ENCODE measurements around the gene LRP5. TPM values are rescaled to one million over a fixed set of nuclear protein-coding genes. Genes with fewer than 3 reads are reported as not detected.

LRP5 gene
- polyA plus RNA-seq, 3 donors: 0.23 to 0.29 TPM; not detected in 1

DNA sequence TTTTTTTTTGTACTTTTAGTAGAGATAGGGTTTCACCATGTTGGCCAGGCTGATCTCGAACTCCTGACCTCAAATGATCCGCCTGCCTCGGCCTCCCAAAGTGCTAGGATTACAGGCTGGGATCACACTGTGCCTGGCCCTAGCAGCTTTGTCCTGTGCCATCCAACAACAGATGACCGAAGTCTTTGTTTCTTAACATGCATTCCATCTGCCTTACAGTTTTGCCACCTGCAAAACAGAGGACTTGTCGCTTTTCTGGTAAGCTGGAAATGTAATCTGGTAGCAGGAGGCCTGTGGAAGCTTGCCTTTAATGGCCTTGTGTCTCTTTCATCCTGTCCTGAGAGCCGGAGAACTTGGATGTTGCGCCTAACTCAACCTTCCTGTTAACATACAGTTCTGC is 89.5 kb downstream of the LRP5 start:
- Mint-ChIP-seq H3K27me3 (ENCODE audit: low read depth in 3 of 3) (peaks cover 0 to 4% (median 0%) of the 10 kb centered on the region in 3 donors), H3K9me3 (peaks cover 0 to 2% (median 0%) of the 10 kb centered on the region in 7 donors), H3K36me3 (no peaks in the 10 kb centered on the region), H3K4me1 (no peaks in the 10 kb centered on the region), H3K27ac (no peak overlapping the region), H3K4me3 (no peak overlapping the region)
- H3K27ac ChIP-seq (ENCODE audit: low read depth in 1 of 2, low read length in 2 of 2): no peak overlapping the region
- no peaks in the 10 kb centered on the region for H3K79me2 ChIP-seq (ENCODE audit: insufficient read depth, low read length)
- no peak for DNase-seq
- no peak overlapping the region for H2AFZ ChIP-seq (ENCODE audit: insufficient read depth, low read depth, low read length, poor library complexity, severe bottlenecking)
- no peaks in the 10 kb centered on the region for H4K20me1 ChIP-seq (ENCODE audit: insufficient read depth, low read length)
- TF ChIP-seq, protein P1, sequence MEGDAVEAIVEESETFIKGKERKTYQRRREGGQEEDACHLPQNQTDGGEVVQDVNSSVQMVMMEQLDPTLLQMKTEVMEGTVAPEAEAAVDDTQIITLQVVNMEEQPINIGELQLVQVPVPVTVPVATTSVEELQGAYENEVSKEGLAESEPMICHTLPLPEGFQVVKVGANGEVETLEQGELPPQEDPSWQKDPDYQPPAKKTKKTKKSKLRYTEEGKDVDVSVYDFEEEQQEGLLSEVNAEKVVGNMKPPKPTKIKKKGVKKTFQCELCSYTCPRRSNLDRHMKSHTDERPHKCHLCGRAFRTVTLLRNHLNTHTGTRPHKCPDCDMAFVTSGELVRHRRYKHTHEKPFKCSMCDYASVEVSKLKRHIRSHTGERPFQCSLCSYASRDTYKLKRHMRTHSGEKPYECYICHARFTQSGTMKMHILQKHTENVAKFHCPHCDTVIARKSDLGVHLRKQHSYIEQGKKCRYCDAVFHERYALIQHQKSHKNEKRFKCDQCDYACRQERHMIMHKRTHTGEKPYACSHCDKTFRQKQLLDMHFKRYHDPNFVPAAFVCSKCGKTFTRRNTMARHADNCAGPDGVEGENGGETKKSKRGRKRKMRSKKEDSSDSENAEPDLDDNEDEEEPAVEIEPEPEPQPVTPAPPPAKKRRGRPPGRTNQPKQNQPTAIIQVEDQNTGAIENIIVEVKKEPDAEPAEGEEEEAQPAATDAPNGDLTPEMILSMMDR (IDR thresholded peaks at IDR 0.05): no peak
- intact Hi-C loops (cut with micrococcal nuclease): no loop called here
- H3K9ac ChIP-seq (ENCODE audit: insufficient read depth, low read length, poor library complexity, severe bottlenecking): no peak overlapping the region
- H3K4me1 ChIP-seq (ENCODE audit: control insufficient read depth in 1 of 2, insufficient read depth in 2 of 2, low read length in 2 of 2): no peaks in the 10 kb centered on the region
- no peaks in the 10 kb centered on the region for H3K9me3 ChIP-seq (replicated peaks in 1 of 2; ENCODE audit: control insufficient read depth in 1 of 2, insufficient read depth in 1 of 2, low read length in 2 of 2)
- no peaks in the 10 kb centered on the region for H3K27me3 ChIP-seq (ENCODE audit: control insufficient read depth in 2 of 2, insufficient read depth in 2 of 2, low read length in 2 of 2)
- no peak overlapping the region for H3K4me3 ChIP-seq (replicated peaks in 1 of 3; ENCODE audit: low read depth in 2 of 3, low read length in 3 of 3)
- H3K4me2 ChIP-seq (replicated peaks; ENCODE audit: extremely low read depth, low read length, poor library complexity, severe bottlenecking): no peak overlapping the region
- 88% methylated on average over 5 of the region's 7 CpGs for WGBS (ENCODE audit: insufficient coverage)
- no peaks in the 10 kb centered on the region for H3K36me3 ChIP-seq (replicated peaks in 1 of 2; ENCODE audit: control insufficient read depth in 1 of 2, insufficient read depth in 2 of 2, low read length in 2 of 2)

DNA sequence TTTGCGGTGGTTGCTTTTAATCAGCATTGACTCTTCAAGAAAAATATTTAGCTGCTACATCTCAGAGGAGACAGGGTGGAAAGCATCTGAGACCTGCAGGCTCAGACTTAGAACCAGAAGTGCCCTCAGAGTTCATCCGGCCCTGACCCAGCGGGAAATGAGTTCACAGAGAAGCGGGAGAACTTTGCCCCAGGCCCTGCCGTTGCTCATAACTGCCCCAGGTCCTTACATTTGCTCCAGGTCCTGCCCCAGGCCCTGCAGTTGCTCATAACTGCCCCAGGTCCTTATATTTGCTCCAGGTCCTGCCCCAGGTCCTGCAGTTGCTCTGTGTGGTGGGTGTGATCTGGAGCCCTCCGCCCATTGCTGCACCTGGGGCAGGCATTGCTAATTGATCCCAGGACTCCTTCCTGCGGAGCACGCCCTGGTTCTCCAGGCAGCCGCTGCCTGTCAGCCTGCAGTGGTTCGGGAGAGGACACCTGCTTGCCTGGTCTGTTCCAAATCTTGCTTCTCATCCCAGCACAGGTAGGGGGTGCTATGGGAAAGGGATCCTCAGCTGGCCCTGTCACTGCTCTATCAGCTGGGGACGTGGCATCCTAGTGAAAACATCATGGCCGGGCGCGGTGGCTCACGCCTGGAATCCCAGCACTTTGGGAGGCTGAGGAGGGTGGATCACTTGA is 90.1 kb downstream of the LRP5 start:
- Mint-ChIP-seq H3K27me3 (ENCODE audit: low read depth in 3 of 3) (peaks cover 0 to 4% (median 0%) of the 10 kb centered on the region in 3 donors), H3K4me1 (no peaks in the 10 kb centered on the region), H3K27ac (no peak overlapping the region), H3K36me3 (no peaks in the 10 kb centered on the region), H3K9me3 (peaks cover 0 to 1% (median 0%) of the 10 kb centered on the region in 7 donors), H3K4me3 (no peak overlapping the region)
- no peak for DNase-seq
- WGBS (ENCODE audit: insufficient coverage): 96% methylated on average over 8 of the region's 15 CpGs
- Histone ChIP-seq H3K27ac (ENCODE audit: low read depth in 1 of 2, low read length in 2 of 2) (no peak overlapping the region), H3K4me1 (ENCODE audit: control insufficient read depth in 1 of 2, insufficient read depth in 2 of 2, low read length in 2 of 2) (no peaks in the 10 kb centered on the region), H4K20me1 (ENCODE audit: insufficient read depth, low read length) (no peaks in the 10 kb centered on the region), H3K4me3 (replicated peaks in 1 of 3; ENCODE audit: low read depth in 2 of 3, low read length in 3 of 3) (no peak overlapping the region), H3K79me2 (ENCODE audit: insufficient read depth, low read length) (no peaks in the 10 kb centered on the region), H3K27me3 (ENCODE audit: control insufficient read depth in 2 of 2, insufficient read depth in 2 of 2, low read length in 2 of 2) (no peaks in the 10 kb centered on the region), H3K9ac (ENCODE audit: insufficient read depth, low read length, poor library complexity, severe bottlenecking) (no peak overlapping the region), H3K4me2 (replicated peaks; ENCODE audit: extremely low read depth, low read length, poor library complexity, severe bottlenecking) (no peak overlapping the region), H3K9me3 (replicated peaks in 1 of 2; ENCODE audit: control insufficient read depth in 1 of 2, insufficient read depth in 1 of 2, low read length in 2 of 2) (no peaks in the 10 kb centered on the region), H3K36me3 (replicated peaks in 1 of 2; ENCODE audit: control insufficient read depth in 1 of 2, insufficient read depth in 2 of 2, low read length in 2 of 2) (no peaks in the 10 kb centered on the region), H2AFZ (ENCODE audit: insufficient read depth, low read depth, low read length, poor library complexity, severe bottlenecking) (no peak overlapping the region)
- TF ChIP-seq, protein P1 (IDR thresholded peaks at IDR 0.05): no peak
- intact Hi-C loops (cut with micrococcal nuclease): no loop called here

Measured in CD14-positive monocyte (primary cell).